Smooth muscle cell of the brain vasculature (primary cell): ENCODE data around the gene CDK5RAP3.
"Not testable (repeated sequence)": the region's sequence is repeated elsewhere in the genome, so short reads cannot be mapped to it uniquely, and the experiment has no call there.

Experiments
- DNase-seq: peaks from one replicate; pipeline ENCODE4 v3.0.0-alpha.2; 2012; ENCODE audit warnings: low read depth, low spot score

CDK5RAP3 gene

GRCh38 chr17:47975189-47975822 lies 4.4 kb downstream of the CDK5RAP3 start:
- DNase-seq, result no peak

GRCh38 chr17:47975823-47976205 lies 4.9 kb downstream of the CDK5RAP3 start:
- no peak for DNase-seq

GRCh38 chr17:47978324-47978723 lies 7.4 kb downstream of the CDK5RAP3 start:
- no peak for DNase-seq

- no peak for DNase-seq
These were observed 9.6 kb downstream of the CDK5RAP3 start for GRCh38 chr17:47980541-47980940.

GRCh38 chr17:47981462-47981861 lies 10.5 kb downstream of the CDK5RAP3 start:
- DNase-seq, result no peak

GRCh38 chr17:47982091-47982617 lies 11.2 kb downstream of the CDK5RAP3 start:
- no peak for DNase-seq

GRCh38 chr17:47982645-47983390 lies 11.9 kb downstream of the CDK5RAP3 start:
- no peak for DNase-seq

GRCh38 chr17:47983492-47984223 lies 12.7 kb downstream of the CDK5RAP3 start:
- no peak for DNase-seq

GRCh38 chr17:47986520-47986919 lies 15.6 kb downstream of the CDK5RAP3 start:
- no peak for DNase-seq

- DNase-seq, result no peak
These were observed 16.4 kb downstream of the CDK5RAP3 start for GRCh38 chr17:47987240-47987835.

GRCh38 chr17:47988445-47988844 lies 17.5 kb downstream of the CDK5RAP3 start:
- DNase-seq, result not testable (repeated sequence)

- DNase-seq, result no peak
These were observed 18.2 kb downstream of the CDK5RAP3 start for GRCh38 chr17:47989159-47989558.

- no peak for DNase-seq
These were observed 18.8 kb downstream of the CDK5RAP3 start for GRCh38 chr17:47989700-47990099.

- no peak for DNase-seq
These were observed 20.2 kb downstream of the CDK5RAP3 start for GRCh38 chr17:47990962-47991731.

GRCh38 chr17:47992216-47992615 lies 21.3 kb downstream of the CDK5RAP3 start:
- DNase-seq, result no peak

- no peak for DNase-seq
These were observed 22.2 kb downstream of the CDK5RAP3 start for GRCh38 chr17:47993031-47993564.

- DNase-seq, result no peak
These were observed 23.1 kb downstream of the CDK5RAP3 start for GRCh38 chr17:47993964-47994363.

- DNase-seq, result no peak
These were observed 23.8 kb downstream of the CDK5RAP3 start for GRCh38 chr17:47994724-47995123.

GRCh38 chr17:47995241-47995935 lies 24.5 kb downstream of the CDK5RAP3 start:
- no peak for DNase-seq

GRCh38 chr17:47996201-47996600 lies 25.3 kb downstream of the CDK5RAP3 start:
- DNase-seq, result no peak
